HCT116 (cell line): ENCODE measurements around the gene CCER1. TPM values are rescaled to one million over a fixed set of nuclear protein-coding genes. Genes with fewer than 3 reads are reported as not detected.

Source experiments
- ATAC-seq: fragments of 200-7000 bp; cut with Tn5 transposase; 2 replicates; pipeline ENCODE4 v1.9.1; 2020; ENCODE audit warnings: mild to moderate bottlenecking, moderate library complexity
- BruUV-seq: library from RNA; stranded (reverse); fragments of 400-500 nt; replicated peaks from 2 replicates; lab custom pipeline; 2021; lab: Mats Ljungman, UMichigan
- CTCF ChIA-PET: fragments of 300-600 bp; sonication (Branson Sonifier 250); formaldehyde crosslinking; loops from one replicate; lab custom pipeline; 2021; ENCODE audit warnings: antibody characterized with exemption; lab: Charles Lee
- POLR2A ChIA-PET: fragments of 300-600, 350-600 bp; sonication (Branson Sonifier 250); formaldehyde crosslinking; loops from one replicate; lab custom pipeline; 2021; ENCODE audit warnings: antibody characterized with exemption; lab: Charles Lee
- RAD21 ChIA-PET, 2 experiments: fragments of 300-600 bp; sonication (Branson Sonifier 250); formaldehyde crosslinking; loops; one replicate each; lab custom pipeline; 2023; ENCODE audit warnings: low total read pairs in 2 of 2; ENCODE audit not compliant: uncharacterized antibody in 2 of 2, unreplicated experiment in 2 of 2, low non-redundant PET in 1 of 2; lab: Charles Lee
- DNase-seq: peaks from one replicate; pipeline ENCODE4 v3.0.0-alpha.2; 2010; ENCODE audit warnings: low read depth, low spot score
- H2AFZ ChIP-seq: fragments of 200-600 bp; shearing (Covaris generic), sonication (generic); 2 replicates; pipeline ENCODE4 v1.6.1; 2017; ENCODE audit warnings: low read depth, mixed run types, mixed read lengths, antibody characterized with exemption, low read length; ENCODE audit not compliant: poor library complexity, severe bottlenecking
- H3K27ac ChIP-seq: 2 replicates; pipeline ENCODE4 v1.5.1; 2012; ENCODE audit warnings: low read depth, low read length
- H3K27me3 ChIP-seq: fragments of 200-600 bp; sonication (generic); 2 replicates; pipeline ENCODE4 v1.6.1; 2016; ENCODE audit warnings: mixed run types, low read length, mixed read lengths; ENCODE audit not compliant: insufficient read depth
- H3K36me3 ChIP-seq, 2 experiments: fragments of 200-500 bp in 1 of 2; fragments of 200-600 bp in 1 of 2; sonication (Bioruptor generic) in 1 of 2; sonication (generic) in 1 of 2; 2 replicates each; pipeline versions ENCODE4 v1.5.1 to v1.6.1; 2014 to 2016; ENCODE audit warnings: low read length in 2 of 2, inconsistent platforms in 1 of 2, mixed read lengths in 1 of 2, mixed run types in 1 of 2; ENCODE audit not compliant: insufficient read depth in 2 of 2, control insufficient read depth in 1 of 2
- H3K4me1 ChIP-seq, 2 experiments: fragments of 200-600 bp in 1 of 2; sonication (generic) in 1 of 2; 2 replicates each; pipeline versions ENCODE4 v1.5.1 to v1.6.1; 2012 to 2017; ENCODE audit warnings: low read length in 2 of 2, inconsistent platforms in 1 of 2, mild to moderate bottlenecking in 1 of 2, mixed read lengths in 1 of 2, mixed run types in 1 of 2, moderate library complexity in 1 of 2; ENCODE audit not compliant: insufficient read depth in 2 of 2, control insufficient read depth in 1 of 2
- H3K4me2 ChIP-seq: fragments of 200-600 bp; sonication (generic); 2 replicates; pipeline ENCODE4 v1.6.1; 2017; ENCODE audit warnings: mixed run types, low read length, mixed read lengths
- H3K4me3 ChIP-seq, 2 experiments: fragments of 200-600 bp in 1 of 2; sonication (generic) in 1 of 2; replicated peaks in 1 of 2; 2 replicates each; pipeline ENCODE4 v1.5.1; 2011 to 2016; ENCODE audit warnings: low read length in 2 of 2, control low read depth in 1 of 2, low read depth in 1 of 2, mild to moderate bottlenecking in 1 of 2, mixed read lengths in 1 of 2, mixed run types in 1 of 2
- H3K79me2 ChIP-seq: fragments of 200-600 bp; sonication (generic); 2 replicates; pipeline ENCODE4 v1.6.1; 2017; ENCODE audit warnings: mild to moderate bottlenecking, mixed run types, low read length, moderate library complexity, mixed read lengths; ENCODE audit not compliant: insufficient read depth
- H3K9ac ChIP-seq: fragments of 200-600 bp; sonication (generic); 2 replicates; pipeline ENCODE4 v1.6.1; 2016; ENCODE audit warnings: low read length, mixed read lengths
- H3K9me2 ChIP-seq: fragments of 200-600 bp; sonication (generic), shearing (Covaris generic); 2 replicates; pipeline ENCODE4 v1.6.1; 2017; ENCODE audit warnings: mixed run types, mild to moderate bottlenecking, moderate library complexity; ENCODE audit not compliant: insufficient read depth
- H3K9me3 ChIP-seq, 2 experiments: fragments of 200-500 bp in 1 of 2; fragments of 200-600 bp in 1 of 2; sonication (Bioruptor generic) in 1 of 2; sonication (generic) in 1 of 2; 2 replicates each; pipeline ENCODE4 v1.6.1; 2014 to 2017; ENCODE audit warnings: low read length in 2 of 2, mixed read lengths in 2 of 2, inconsistent platforms in 1 of 2, low read depth in 1 of 2, mild to moderate bottlenecking in 1 of 2, mixed run types in 1 of 2, moderate library complexity in 1 of 2; ENCODE audit not compliant: control insufficient read depth in 1 of 2, insufficient read depth in 1 of 2
- H4K20me1 ChIP-seq: fragments of 200-600 bp; sonication (generic), shearing (Covaris generic); 2 replicates; pipeline ENCODE4 v1.6.1; 2017; ENCODE audit warnings: mixed run types, mild to moderate bottlenecking, moderate library complexity; ENCODE audit not compliant: insufficient read depth
- CEBPB ChIP-seq: IDR thresholded peaks from 2 replicates; pipeline ENCODE4 v1.6.1; 2012; ENCODE audit warnings: low read depth
- EZH2 ChIP-seq: fragments of 200-600 bp; sonication (generic); IDR thresholded peaks from 2 replicates; pipeline ENCODE4 v1.6.1; 2017; ENCODE audit warnings: antibody characterized with exemption, mixed run types
- FOSL1 ChIP-seq: IDR thresholded peaks from 2 replicates; pipeline ENCODE4 v1.6.1; 2012; ENCODE audit warnings: low read depth
- RAD21 ChIP-seq: IDR thresholded peaks from 2 replicates; pipeline ENCODE4 v1.6.1; 2012; ENCODE audit warnings: low read depth, mild to moderate bottlenecking
- SIN3A ChIP-seq: IDR thresholded peaks from 2 replicates; pipeline ENCODE4 v1.6.1; 2012; ENCODE audit warnings: low read depth
- SP1 ChIP-seq: IDR thresholded peaks from 2 replicates; pipeline ENCODE4 v1.6.1; 2012; ENCODE audit warnings: low read depth
- SRF ChIP-seq: IDR thresholded peaks from 2 replicates; pipeline ENCODE4 v1.6.1; 2012; ENCODE audit warnings: low read depth
- TCF7L2 ChIP-seq: IDR thresholded peaks from 2 replicates; pipeline ENCODE4 v1.7.0; 2011; ENCODE audit warnings: borderline replicate concordance, inconsistent platforms; ENCODE audit not compliant: insufficient read depth, insufficient read length; ENCODE audit errors: extremely low read depth
- YY1 ChIP-seq: IDR thresholded peaks from 2 replicates; pipeline ENCODE4 v1.6.1; 2011; ENCODE audit warnings: low read length, low read depth, moderate library complexity, mild to moderate bottlenecking; ENCODE audit not compliant: insufficient replicate concordance; ENCODE audit errors: extremely low read depth
- intact Hi-C: fragments of 100-400 bp; cut with micrococcal nuclease; formaldehyde crosslinking; loops from 2 replicates; pipeline ENCODE4 v1.10.0; 2022
- total RNA-seq: library from RNA; stranded (reverse); gene quantifications from one replicate; pipeline ENCODE4 v1.2.1, GENCODE V29; 2021; ENCODE audit not compliant: unreplicated experiment
- TF ChIP-seq, protein P1 (sequence below), 3 experiments: fragments of 200-600 bp in 1 of 3; sonication (generic) in 1 of 3; IDR thresholded peaks in 2 of 3; conservative IDR thresholded peaks in 1 of 3; 2 replicates each; pipeline ENCODE4 v1.5.1; 2012 to 2017; ENCODE audit warnings: low read depth in 2 of 3, low read length in 2 of 3, antibody characterized with exemption in 1 of 3, borderline replicate concordance in 1 of 3, control low read depth in 1 of 3, mild to moderate bottlenecking in 1 of 3, mixed read lengths in 1 of 3, mixed run types in 1 of 3, moderate library complexity in 1 of 3; ENCODE audit not compliant: insufficient read depth in 1 of 3
- TF ChIP-seq, protein P2 (sequence below): IDR thresholded peaks from 2 replicates; pipeline ENCODE4 v1.6.1; 2011; ENCODE audit warnings: mild to moderate bottlenecking, low read length, moderate library complexity; ENCODE audit not compliant: insufficient replicate concordance; ENCODE audit errors: extremely low read depth
- TF ChIP-seq, protein P3 (sequence below): IDR thresholded peaks from 2 replicates; pipeline ENCODE4 v1.6.1; 2012; ENCODE audit warnings: low read depth

The CCER1 gene
- total RNA-seq, 1 experiment from 2014 or later: not detected

DNA sequence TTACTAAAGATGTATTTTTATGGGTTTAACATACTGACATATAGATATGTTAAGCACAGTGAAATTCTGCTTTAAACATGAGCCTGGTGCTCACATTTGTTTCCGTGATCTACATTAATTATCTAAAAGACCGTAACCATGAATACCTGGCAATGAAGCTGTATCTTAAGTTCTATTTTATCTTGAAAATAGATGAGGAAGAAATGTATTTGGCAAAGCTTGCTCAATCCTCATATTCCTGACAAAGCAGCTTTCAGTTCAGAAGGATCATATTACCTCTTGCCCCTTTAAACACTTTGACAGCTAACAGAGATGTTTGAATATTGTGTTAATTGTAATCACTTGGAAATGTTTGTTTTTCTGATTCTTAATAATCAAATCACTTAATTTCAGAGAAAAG is 40.0 kb upstream of the CCER1 start:
- POLR2A ChIA-PET: no interaction called here

More for the DNA sequence above, 40.0 kb upstream of the CCER1 start:
- Histone ChIP-seq H3K27ac (no peak overlapping the region), H4K20me1 (no peaks in the 10 kb centered on the region), H3K9ac (no peak overlapping the region), H3K9me3 (no peaks in the 10 kb centered on the region), H3K4me1 (no peaks in the 10 kb centered on the region), H3K36me3 (no peaks in the 10 kb centered on the region), H3K79me2 (no peaks in the 10 kb centered on the region), H3K4me3 (no peak overlapping the region), H2AFZ (peak overlapping the region; percentile 11), H3K27me3 (no peaks in the 10 kb centered on the region), H3K9me2 (no peaks in the 10 kb centered on the region), H3K4me2 (no peak overlapping the region)
- ChIA-PET RAD21 (no interaction called here), CTCF (no interaction called here)
- ATAC-seq: no peak
- intact Hi-C loops: no loop called here
- TF ChIP-seq FOSL1: no peak
- TF ChIP-seq, protein P1, sequence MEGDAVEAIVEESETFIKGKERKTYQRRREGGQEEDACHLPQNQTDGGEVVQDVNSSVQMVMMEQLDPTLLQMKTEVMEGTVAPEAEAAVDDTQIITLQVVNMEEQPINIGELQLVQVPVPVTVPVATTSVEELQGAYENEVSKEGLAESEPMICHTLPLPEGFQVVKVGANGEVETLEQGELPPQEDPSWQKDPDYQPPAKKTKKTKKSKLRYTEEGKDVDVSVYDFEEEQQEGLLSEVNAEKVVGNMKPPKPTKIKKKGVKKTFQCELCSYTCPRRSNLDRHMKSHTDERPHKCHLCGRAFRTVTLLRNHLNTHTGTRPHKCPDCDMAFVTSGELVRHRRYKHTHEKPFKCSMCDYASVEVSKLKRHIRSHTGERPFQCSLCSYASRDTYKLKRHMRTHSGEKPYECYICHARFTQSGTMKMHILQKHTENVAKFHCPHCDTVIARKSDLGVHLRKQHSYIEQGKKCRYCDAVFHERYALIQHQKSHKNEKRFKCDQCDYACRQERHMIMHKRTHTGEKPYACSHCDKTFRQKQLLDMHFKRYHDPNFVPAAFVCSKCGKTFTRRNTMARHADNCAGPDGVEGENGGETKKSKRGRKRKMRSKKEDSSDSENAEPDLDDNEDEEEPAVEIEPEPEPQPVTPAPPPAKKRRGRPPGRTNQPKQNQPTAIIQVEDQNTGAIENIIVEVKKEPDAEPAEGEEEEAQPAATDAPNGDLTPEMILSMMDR (IDR thresholded peaks at IDR 0.05 in 2 of 3, conservative IDR thresholded peaks at IDR 0.05 in 1 of 3; ENCODE audit: borderline replicate concordance in 1 of 3, insufficient read depth in 1 of 3, low read depth in 2 of 3, low read length in 2 of 3): no peak
- no peak for TF ChIP-seq SP1
- no peak for TF ChIP-seq SRF
- no peak for TF ChIP-seq EZH2
- TF ChIP-seq, protein P2, sequence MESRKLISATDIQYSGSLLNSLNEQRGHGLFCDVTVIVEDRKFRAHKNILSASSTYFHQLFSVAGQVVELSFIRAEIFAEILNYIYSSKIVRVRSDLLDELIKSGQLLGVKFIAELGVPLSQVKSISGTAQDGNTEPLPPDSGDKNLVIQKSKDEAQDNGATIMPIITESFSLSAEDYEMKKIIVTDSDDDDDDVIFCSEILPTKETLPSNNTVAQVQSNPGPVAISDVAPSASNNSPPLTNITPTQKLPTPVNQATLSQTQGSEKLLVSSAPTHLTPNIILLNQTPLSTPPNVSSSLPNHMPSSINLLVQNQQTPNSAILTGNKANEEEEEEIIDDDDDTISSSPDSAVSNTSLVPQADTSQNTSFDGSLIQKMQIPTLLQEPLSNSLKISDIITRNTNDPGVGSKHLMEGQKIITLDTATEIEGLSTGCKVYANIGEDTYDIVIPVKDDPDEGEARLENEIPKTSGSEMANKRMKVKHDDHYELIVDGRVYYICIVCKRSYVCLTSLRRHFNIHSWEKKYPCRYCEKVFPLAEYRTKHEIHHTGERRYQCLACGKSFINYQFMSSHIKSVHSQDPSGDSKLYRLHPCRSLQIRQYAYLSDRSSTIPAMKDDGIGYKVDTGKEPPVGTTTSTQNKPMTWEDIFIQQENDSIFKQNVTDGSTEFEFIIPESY: no peak
- TF ChIP-seq, protein P3, sequence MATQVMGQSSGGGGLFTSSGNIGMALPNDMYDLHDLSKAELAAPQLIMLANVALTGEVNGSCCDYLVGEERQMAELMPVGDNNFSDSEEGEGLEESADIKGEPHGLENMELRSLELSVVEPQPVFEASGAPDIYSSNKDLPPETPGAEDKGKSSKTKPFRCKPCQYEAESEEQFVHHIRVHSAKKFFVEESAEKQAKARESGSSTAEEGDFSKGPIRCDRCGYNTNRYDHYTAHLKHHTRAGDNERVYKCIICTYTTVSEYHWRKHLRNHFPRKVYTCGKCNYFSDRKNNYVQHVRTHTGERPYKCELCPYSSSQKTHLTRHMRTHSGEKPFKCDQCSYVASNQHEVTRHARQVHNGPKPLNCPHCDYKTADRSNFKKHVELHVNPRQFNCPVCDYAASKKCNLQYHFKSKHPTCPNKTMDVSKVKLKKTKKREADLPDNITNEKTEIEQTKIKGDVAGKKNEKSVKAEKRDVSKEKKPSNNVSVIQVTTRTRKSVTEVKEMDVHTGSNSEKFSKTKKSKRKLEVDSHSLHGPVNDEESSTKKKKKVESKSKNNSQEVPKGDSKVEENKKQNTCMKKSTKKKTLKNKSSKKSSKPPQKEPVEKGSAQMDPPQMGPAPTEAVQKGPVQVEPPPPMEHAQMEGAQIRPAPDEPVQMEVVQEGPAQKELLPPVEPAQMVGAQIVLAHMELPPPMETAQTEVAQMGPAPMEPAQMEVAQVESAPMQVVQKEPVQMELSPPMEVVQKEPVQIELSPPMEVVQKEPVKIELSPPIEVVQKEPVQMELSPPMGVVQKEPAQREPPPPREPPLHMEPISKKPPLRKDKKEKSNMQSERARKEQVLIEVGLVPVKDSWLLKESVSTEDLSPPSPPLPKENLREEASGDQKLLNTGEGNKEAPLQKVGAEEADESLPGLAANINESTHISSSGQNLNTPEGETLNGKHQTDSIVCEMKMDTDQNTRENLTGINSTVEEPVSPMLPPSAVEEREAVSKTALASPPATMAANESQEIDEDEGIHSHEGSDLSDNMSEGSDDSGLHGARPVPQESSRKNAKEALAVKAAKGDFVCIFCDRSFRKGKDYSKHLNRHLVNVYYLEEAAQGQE: no peak
- TF ChIP-seq CEBPB: no peak
- TF ChIP-seq YY1: no peak
- TF ChIP-seq RAD21: no peak
- TF ChIP-seq SIN3A: no peak
- TF ChIP-seq TCF7L2: no peak
- no TSS peak for BruUV-seq
- no peak for DNase-seq
